Measurements from ENCODE around the gene CAMTA1.

Gene CAMTA1

GRCh38 chr1:7266561-7266960, 481.3 kb downstream of the CAMTA1 start:
- H3K9me3 ChIP-seq (ENCODE audit: control insufficient read depth, low read length), result peaks cover 10% of the 10 kb centered on the region
- H3K4me1 ChIP-seq (ENCODE audit: control insufficient read depth, insufficient read depth, low read length, poor library complexity, severe bottlenecking), result peaks cover 33% of the 10 kb centered on the region
- WGBS, 2 experiments (ENCODE audit: insufficient coverage in 2 of 2), result 80 to 81% methylated on average over 5 of the region's 5 CpGs
- no peak overlapping the region for H3K4me3 ChIP-seq (ENCODE audit: extremely low read depth, insufficient read depth, low read length, poor library complexity, severe bottlenecking)
- no peak overlapping the region for H3K27ac ChIP-seq (ENCODE audit: low read depth, low read length, severe bottlenecking)
- H3K36me3 ChIP-seq (ENCODE audit: control insufficient read depth, insufficient read depth, low read length), result no peaks in the 10 kb centered on the region

- peaks cover 10% of the 10 kb centered on the region for H3K9me3 ChIP-seq (ENCODE audit: control insufficient read depth, low read length)
- H3K4me3 ChIP-seq (ENCODE audit: extremely low read depth, insufficient read depth, low read length, poor library complexity, severe bottlenecking), result no peak overlapping the region
- no peaks in the 10 kb centered on the region for H3K36me3 ChIP-seq (ENCODE audit: control insufficient read depth, insufficient read depth, low read length)
- H3K27ac ChIP-seq (ENCODE audit: low read depth, low read length, severe bottlenecking), result peak overlapping the region; percentile 6
- peaks cover 33% of the 10 kb centered on the region for H3K4me1 ChIP-seq (ENCODE audit: control insufficient read depth, insufficient read depth, low read length, poor library complexity, severe bottlenecking)
These were observed 482.2 kb downstream of the CAMTA1 start for GRCh38 chr1:7267493-7267892.

- Histone ChIP-seq H3K9me3 (ENCODE audit: control insufficient read depth, low read length) (peaks cover 10% of the 10 kb centered on the region), H3K4me1 (ENCODE audit: control insufficient read depth, insufficient read depth, low read length, poor library complexity, severe bottlenecking) (peaks cover 33% of the 10 kb centered on the region), H3K27ac (ENCODE audit: low read depth, low read length, severe bottlenecking) (no peak overlapping the region), H3K36me3 (ENCODE audit: control insufficient read depth, insufficient read depth, low read length) (no peaks in the 10 kb centered on the region), H3K4me3 (ENCODE audit: extremely low read depth, insufficient read depth, low read length, poor library complexity, severe bottlenecking) (no peak overlapping the region)
These were observed 483.7 kb downstream of the CAMTA1 start for GRCh38 chr1:7268983-7269382.

GRCh38 chr1:7269525-7269924, 484.3 kb downstream of the CAMTA1 start:
- Histone ChIP-seq H3K4me1 (ENCODE audit: control insufficient read depth, insufficient read depth, low read length, poor library complexity, severe bottlenecking) (peaks cover 32% of the 10 kb centered on the region), H3K4me3 (ENCODE audit: extremely low read depth, insufficient read depth, low read length, poor library complexity, severe bottlenecking) (no peak overlapping the region), H3K27ac (ENCODE audit: low read depth, low read length, severe bottlenecking) (no peak overlapping the region), H3K9me3 (ENCODE audit: control insufficient read depth, low read length) (peaks cover 10% of the 10 kb centered on the region), H3K36me3 (ENCODE audit: control insufficient read depth, insufficient read depth, low read length) (no peaks in the 10 kb centered on the region)
- 91 to 100% methylated on average over 1 of the region's 1 CpG for WGBS, 2 experiments (ENCODE audit: insufficient coverage in 2 of 2)

GRCh38 chr1:7274256-7274655, 489.0 kb downstream of the CAMTA1 start:
- no peak overlapping the region for H3K27ac ChIP-seq (ENCODE audit: low read depth, low read length, severe bottlenecking)
- no peaks in the 10 kb centered on the region for H3K36me3 ChIP-seq (ENCODE audit: control insufficient read depth, insufficient read depth, low read length)
- no peak overlapping the region for H3K4me3 ChIP-seq (ENCODE audit: extremely low read depth, insufficient read depth, low read length, poor library complexity, severe bottlenecking)
- no CpG with 5 or more reads among the region's 3 CpGs for WGBS, 2 experiments (ENCODE audit: insufficient coverage in 2 of 2)
- peaks cover 6% of the 10 kb centered on the region for H3K9me3 ChIP-seq (ENCODE audit: control insufficient read depth, low read length)
- no peaks in the 10 kb centered on the region for H3K4me1 ChIP-seq (ENCODE audit: control insufficient read depth, insufficient read depth, low read length, poor library complexity, severe bottlenecking)

GRCh38 chr1:7278045-7278444, 492.8 kb downstream of the CAMTA1 start:
- H3K36me3 ChIP-seq (ENCODE audit: control insufficient read depth, insufficient read depth, low read length), result no peaks in the 10 kb centered on the region
- H3K9me3 ChIP-seq (ENCODE audit: control insufficient read depth, low read length), result no peaks in the 10 kb centered on the region
- no CpG with 5 or more reads among the region's 2 CpGs for WGBS, 2 experiments (ENCODE audit: insufficient coverage in 2 of 2)
- H3K4me3 ChIP-seq (ENCODE audit: extremely low read depth, insufficient read depth, low read length, poor library complexity, severe bottlenecking), result no peak overlapping the region
- H3K4me1 ChIP-seq (ENCODE audit: control insufficient read depth, insufficient read depth, low read length, poor library complexity, severe bottlenecking), result peaks cover 5% of the 10 kb centered on the region
- H3K27ac ChIP-seq (ENCODE audit: low read depth, low read length, severe bottlenecking), result no peak overlapping the region

GRCh38 chr1:7278827-7279765, 493.8 kb downstream of the CAMTA1 start:
- no peak overlapping the region for H3K27ac ChIP-seq (ENCODE audit: low read depth, low read length, severe bottlenecking)
- WGBS, 2 experiments (ENCODE audit: insufficient coverage in 2 of 2), result 88 to 89% methylated on average over 14 to 15 of the region's 16 CpGs
- no peaks in the 10 kb centered on the region for H3K36me3 ChIP-seq (ENCODE audit: control insufficient read depth, insufficient read depth, low read length)
- no peaks in the 10 kb centered on the region for H3K9me3 ChIP-seq (ENCODE audit: control insufficient read depth, low read length)
- peaks cover 5% of the 10 kb centered on the region for H3K4me1 ChIP-seq (ENCODE audit: control insufficient read depth, insufficient read depth, low read length, poor library complexity, severe bottlenecking)
- H3K4me3 ChIP-seq (ENCODE audit: extremely low read depth, insufficient read depth, low read length, poor library complexity, severe bottlenecking), result no peak overlapping the region

GRCh38 chr1:7279769-7280168, 494.5 kb downstream of the CAMTA1 start:
- H3K4me3 ChIP-seq (ENCODE audit: extremely low read depth, insufficient read depth, low read length, poor library complexity, severe bottlenecking), result no peak overlapping the region
- peaks cover 9% of the 10 kb centered on the region for H3K4me1 ChIP-seq (ENCODE audit: control insufficient read depth, insufficient read depth, low read length, poor library complexity, severe bottlenecking)
- no peaks in the 10 kb centered on the region for H3K36me3 ChIP-seq (ENCODE audit: control insufficient read depth, insufficient read depth, low read length)
- H3K27ac ChIP-seq (ENCODE audit: low read depth, low read length, severe bottlenecking), result no peak overlapping the region
- WGBS, 2 experiments (ENCODE audit: insufficient coverage in 2 of 2), result 80 to 92% methylated on average over 2 of the region's 2 CpGs
- no peaks in the 10 kb centered on the region for H3K9me3 ChIP-seq (ENCODE audit: control insufficient read depth, low read length)

GRCh38 chr1:7280347-7280960, 495.2 kb downstream of the CAMTA1 start:
- Histone ChIP-seq H3K4me1 (ENCODE audit: control insufficient read depth, insufficient read depth, low read length, poor library complexity, severe bottlenecking) (peaks cover 15% of the 10 kb centered on the region), H3K27ac (ENCODE audit: low read depth, low read length, severe bottlenecking) (no peak overlapping the region), H3K36me3 (ENCODE audit: control insufficient read depth, insufficient read depth, low read length) (no peaks in the 10 kb centered on the region), H3K9me3 (ENCODE audit: control insufficient read depth, low read length) (no peaks in the 10 kb centered on the region), H3K4me3 (ENCODE audit: extremely low read depth, insufficient read depth, low read length, poor library complexity, severe bottlenecking) (no peak overlapping the region)
- WGBS, 2 experiments (ENCODE audit: insufficient coverage in 2 of 2), result 79 to 86% methylated on average over 2 of the region's 7 CpGs

- H3K9me3 ChIP-seq (ENCODE audit: control insufficient read depth, low read length), result no peaks in the 10 kb centered on the region
- no peaks in the 10 kb centered on the region for H3K36me3 ChIP-seq (ENCODE audit: control insufficient read depth, insufficient read depth, low read length)
- H3K4me3 ChIP-seq (ENCODE audit: extremely low read depth, insufficient read depth, low read length, poor library complexity, severe bottlenecking), result no peak overlapping the region
- peaks cover 16% of the 10 kb centered on the region for H3K4me1 ChIP-seq (ENCODE audit: control insufficient read depth, insufficient read depth, low read length, poor library complexity, severe bottlenecking)
- 95 to 100% methylated on average over 2 to 4 of the region's 5 CpGs for WGBS, 2 experiments (ENCODE audit: insufficient coverage in 2 of 2)
- no peak overlapping the region for H3K27ac ChIP-seq (ENCODE audit: low read depth, low read length, severe bottlenecking)
These were observed 496.6 kb downstream of the CAMTA1 start for GRCh38 chr1:7281821-7282220.

DNA sequence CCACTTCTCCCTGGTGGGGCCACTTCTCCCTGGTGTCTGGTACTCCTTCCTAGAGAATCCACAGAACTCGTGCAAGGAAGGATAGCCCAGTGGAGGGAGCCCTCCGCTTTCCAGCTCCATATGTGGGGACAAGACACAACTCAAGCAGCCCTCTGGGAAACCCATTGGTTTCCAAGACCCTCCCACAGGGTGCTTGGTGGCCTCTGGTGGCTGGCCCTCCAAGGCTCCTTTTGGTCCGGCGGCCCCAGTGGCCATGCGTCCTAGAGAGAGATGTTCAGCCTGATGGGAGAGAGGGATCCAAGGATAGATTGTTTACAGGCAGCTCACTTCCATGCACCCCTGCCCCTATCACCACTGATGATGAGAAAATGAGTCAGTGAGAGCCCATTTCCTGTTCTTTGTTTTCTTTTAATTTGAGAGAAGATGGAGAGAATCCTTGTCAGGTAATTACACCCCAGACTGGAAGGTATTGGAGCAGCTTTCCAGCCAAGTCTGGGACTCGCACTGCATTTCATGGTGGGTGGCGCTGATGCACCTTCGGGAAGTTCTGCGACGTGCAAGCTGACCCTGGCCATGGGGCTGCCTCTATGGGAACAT, 499.7 kb downstream of the CAMTA1 start:
- Histone ChIP-seq H3K9me3 (ENCODE audit: control insufficient read depth, low read length) (no peaks in the 10 kb centered on the region), H3K4me3 (ENCODE audit: extremely low read depth, insufficient read depth, low read length, poor library complexity, severe bottlenecking) (no peak overlapping the region), H3K4me1 (ENCODE audit: control insufficient read depth, insufficient read depth, low read length, poor library complexity, severe bottlenecking) (peaks cover 13% of the 10 kb centered on the region), H3K27ac (ENCODE audit: low read depth, low read length, severe bottlenecking) (no peak overlapping the region), H3K36me3 (ENCODE audit: control insufficient read depth, insufficient read depth, low read length) (no peaks in the 10 kb centered on the region)
- WGBS, 2 experiments (ENCODE audit: insufficient coverage in 2 of 2), result 90 to 94% methylated on average over 6 to 10 of the region's 10 CpGs
